ENCODE results near the gene EPC2. TPM values are rescaled to one million over a fixed set of nuclear protein-coding genes. Genes with fewer than 3 reads are reported as not detected.
A peak's percentile ranks its signal among the peaks of the same experiment; 100 is the strongest.

The EPC2 gene
- total and polyA plus RNA-seq, 10 of the 15 experiments (the other 5 are each of a cell fraction or from before 2014, with no cell fraction given): 2.0 to 16.5 (median 10.8) TPM

DNA sequence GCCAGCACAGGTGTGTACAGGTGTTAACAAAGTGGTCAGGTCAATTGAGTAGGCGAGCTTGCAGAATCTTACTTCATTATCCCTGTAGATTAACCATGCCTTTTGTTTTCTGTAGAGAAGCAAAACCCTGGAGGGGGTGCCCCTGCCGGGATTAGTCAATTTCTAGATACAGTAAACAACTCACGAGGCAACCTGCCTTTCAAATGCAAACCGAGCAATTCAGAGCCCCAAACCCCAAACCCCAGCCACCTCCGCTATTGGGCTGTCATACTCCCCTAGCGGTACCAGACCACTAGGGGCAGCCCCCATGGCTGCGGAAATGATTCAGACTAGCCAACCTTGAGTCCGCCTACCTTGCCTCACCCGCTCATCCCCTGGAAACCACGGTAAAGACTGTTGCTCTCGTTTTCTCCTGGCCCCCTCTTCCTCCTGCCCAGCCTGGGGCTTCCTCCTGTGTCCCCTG, 169.1 kb downstream of the EPC2 start (continued):
- TF ChIP-seq, protein P1, sequence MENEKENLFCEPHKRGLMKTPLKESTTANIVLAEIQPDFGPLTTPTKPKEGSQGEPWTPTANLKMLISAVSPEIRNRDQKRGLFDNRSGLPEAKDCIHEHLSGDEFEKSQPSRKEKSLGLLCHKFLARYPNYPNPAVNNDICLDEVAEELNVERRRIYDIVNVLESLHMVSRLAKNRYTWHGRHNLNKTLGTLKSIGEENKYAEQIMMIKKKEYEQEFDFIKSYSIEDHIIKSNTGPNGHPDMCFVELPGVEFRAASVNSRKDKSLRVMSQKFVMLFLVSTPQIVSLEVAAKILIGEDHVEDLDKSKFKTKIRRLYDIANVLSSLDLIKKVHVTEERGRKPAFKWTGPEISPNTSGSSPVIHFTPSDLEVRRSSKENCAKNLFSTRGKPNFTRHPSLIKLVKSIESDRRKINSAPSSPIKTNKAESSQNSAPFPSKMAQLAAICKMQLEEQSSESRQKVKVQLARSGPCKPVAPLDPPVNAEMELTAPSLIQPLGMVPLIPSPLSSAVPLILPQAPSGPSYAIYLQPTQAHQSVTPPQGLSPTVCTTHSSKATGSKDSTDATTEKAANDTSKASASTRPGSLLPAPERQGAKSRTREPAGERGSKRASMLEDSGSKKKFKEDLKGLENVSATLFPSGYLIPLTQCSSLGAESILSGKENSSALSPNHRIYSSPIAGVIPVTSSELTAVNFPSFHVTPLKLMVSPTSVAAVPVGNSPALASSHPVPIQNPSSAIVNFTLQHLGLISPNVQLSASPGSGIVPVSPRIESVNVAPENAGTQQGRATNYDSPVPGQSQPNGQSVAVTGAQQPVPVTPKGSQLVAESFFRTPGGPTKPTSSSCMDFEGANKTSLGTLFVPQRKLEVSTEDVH (IDR thresholded peaks at IDR 0.05; ENCODE audit: low read depth, partially characterized antibody): no peak
- TF ChIP-seq MTA2 (IDR thresholded peaks at IDR 0.05; ENCODE audit: low read depth) (peak; percentile 90), NFYB (IDR thresholded peaks at IDR 0.05; ENCODE audit: insufficient read depth, low read depth, low read length) (no peak), MYC (IDR thresholded peaks at IDR 0.05; ENCODE audit: insufficient read depth, insufficient read length, insufficient replicate concordance, low read length, severe bottlenecking) (no peak), TCF12 (IDR thresholded peaks at IDR 0.05; ENCODE audit: low read depth, low read length) (0 out of 2 replicates have a peak, but pooled peaks have one; percentile 38), CBX3 (IDR thresholded peaks at IDR 0.05; ENCODE audit: borderline replicate concordance, low read depth) (no peak), HDGF (IDR thresholded peaks at IDR 0.05) (no peak), CREB1 (IDR thresholded peaks at IDR 0.05; ENCODE audit: low read depth) (peak; percentile 77), LARP7 (IDR thresholded peaks at IDR 0.05) (no peak), SRF (IDR thresholded peaks at IDR 0.05; ENCODE audit: low read depth in 2 of 2, low read length in 2 of 2) (0 out of 4 replicates have a peak, but pooled peaks of 1 of the 2 experiments have one; percentile 13), CBX5 (IDR thresholded peaks at IDR 0.05; ENCODE audit: low read depth) (peak; percentile 81), PAX8 (IDR thresholded peaks at IDR 0.05) (no peak), IRF4 (IDR thresholded peaks at IDR 0.05; ENCODE audit: low read depth, low read length) (peak; percentile 85), ZNF207 (IDR thresholded peaks at IDR 0.05; ENCODE audit: borderline replicate concordance) (no peak), SMAD5 (IDR thresholded peaks at IDR 0.05; ENCODE audit: low read depth) (no peak), KDM1A (IDR thresholded peaks at IDR 0.05; ENCODE audit: borderline replicate concordance) (no peak), CREM (IDR thresholded peaks at IDR 0.05; ENCODE audit: low read depth) (peak; percentile 78)
- TF ChIP-seq, protein P2, sequence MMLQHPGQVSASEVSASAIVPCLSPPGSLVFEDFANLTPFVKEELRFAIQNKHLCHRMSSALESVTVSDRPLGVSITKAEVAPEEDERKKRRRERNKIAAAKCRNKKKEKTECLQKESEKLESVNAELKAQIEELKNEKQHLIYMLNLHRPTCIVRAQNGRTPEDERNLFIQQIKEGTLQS (IDR thresholded peaks at IDR 0.05; ENCODE audit: borderline replicate concordance, extremely low read depth, low read depth, low read length): no peak
- TF ChIP-seq, protein P3, sequence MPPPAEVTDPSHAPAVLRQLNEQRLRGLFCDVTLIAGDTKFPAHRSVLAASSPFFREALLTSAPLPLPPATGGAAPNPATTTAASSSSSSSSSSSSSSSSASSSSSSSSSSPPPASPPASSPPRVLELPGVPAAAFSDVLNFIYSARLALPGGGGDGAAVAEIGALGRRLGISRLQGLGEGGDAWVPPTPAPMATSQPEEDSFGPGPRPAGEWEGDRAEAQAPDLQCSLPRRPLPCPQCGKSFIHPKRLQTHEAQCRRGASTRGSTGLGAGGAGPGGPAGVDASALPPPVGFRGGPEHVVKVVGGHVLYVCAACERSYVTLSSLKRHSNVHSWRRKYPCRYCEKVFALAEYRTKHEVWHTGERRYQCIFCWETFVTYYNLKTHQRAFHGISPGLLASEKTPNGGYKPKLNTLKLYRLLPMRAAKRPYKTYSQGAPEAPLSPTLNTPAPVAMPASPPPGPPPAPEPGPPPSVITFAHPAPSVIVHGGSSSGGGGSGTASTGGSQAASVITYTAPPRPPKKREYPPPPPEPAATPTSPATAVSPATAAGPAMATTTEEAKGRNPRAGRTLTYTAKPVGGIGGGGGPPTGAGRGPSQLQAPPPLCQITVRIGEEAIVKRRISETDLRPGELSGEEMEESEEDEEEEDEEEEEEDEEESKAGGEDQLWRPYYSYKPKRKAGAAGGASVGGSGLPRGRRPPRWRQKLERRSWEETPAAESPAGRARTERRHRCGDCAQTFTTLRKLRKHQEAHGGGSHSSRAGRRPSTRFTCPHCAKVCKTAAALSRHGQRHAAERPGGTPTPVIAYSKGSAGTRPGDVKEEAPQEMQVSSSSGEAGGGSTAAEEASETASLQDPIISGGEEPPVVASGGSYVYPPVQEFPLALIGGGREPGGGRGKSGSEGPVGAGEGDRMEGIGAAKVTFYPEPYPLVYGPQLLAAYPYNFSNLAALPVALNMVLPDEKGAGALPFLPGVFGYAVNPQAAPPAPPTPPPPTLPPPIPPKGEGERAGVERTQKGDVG (CRISPR knock-in tag; IDR thresholded peaks at IDR 0.05): no peak
- TF ChIP-seq, protein P4, sequence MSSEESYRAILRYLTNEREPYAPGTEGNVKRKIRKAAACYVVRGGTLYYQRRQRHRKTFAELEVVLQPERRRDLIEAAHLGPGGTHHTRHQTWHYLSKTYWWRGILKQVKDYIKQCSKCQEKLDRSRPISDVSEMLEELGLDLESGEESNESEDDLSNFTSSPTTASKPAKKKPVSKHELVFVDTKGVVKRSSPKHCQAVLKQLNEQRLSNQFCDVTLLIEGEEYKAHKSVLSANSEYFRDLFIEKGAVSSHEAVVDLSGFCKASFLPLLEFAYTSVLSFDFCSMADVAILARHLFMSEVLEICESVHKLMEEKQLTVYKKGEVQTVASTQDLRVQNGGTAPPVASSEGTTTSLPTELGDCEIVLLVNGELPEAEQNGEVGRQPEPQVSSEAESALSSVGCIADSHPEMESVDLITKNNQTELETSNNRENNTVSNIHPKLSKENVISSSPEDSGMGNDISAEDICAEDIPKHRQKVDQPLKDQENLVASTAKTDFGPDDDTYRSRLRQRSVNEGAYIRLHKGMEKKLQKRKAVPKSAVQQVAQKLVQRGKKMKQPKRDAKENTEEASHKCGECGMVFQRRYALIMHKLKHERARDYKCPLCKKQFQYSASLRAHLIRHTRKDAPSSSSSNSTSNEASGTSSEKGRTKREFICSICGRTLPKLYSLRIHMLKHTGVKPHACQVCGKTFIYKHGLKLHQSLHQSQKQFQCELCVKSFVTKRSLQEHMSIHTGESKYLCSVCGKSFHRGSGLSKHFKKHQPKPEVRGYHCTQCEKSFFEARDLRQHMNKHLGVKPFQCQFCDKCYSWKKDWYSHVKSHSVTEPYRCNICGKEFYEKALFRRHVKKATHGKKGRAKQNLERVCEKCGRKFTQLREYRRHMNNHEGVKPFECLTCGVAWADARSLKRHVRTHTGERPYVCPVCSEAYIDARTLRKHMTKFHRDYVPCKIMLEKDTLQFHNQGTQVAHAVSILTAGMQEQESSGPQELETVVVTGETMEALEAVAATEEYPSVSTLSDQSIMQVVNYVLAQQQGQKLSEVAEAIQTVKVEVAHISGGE (CRISPR knock-in tag; IDR thresholded peaks at IDR 0.05): no peak
- TF ChIP-seq, protein P5, sequence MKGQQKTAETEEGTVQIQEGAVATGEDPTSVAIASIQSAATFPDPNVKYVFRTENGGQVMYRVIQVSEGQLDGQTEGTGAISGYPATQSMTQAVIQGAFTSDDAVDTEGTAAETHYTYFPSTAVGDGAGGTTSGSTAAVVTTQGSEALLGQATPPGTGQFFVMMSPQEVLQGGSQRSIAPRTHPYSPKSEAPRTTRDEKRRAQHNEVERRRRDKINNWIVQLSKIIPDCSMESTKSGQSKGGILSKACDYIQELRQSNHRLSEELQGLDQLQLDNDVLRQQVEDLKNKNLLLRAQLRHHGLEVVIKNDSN (IDR thresholded peaks at IDR 0.05; ENCODE audit: borderline replicate concordance, extremely low read length, insufficient read depth, low read depth, low read length): no peak
